HG03354 (cell line): ENCODE data around the gene MAP2K5.
"Not testable (repeated sequence)": the region's sequence is repeated elsewhere in the genome, so short reads cannot be mapped to it uniquely, and the experiment has no call there.

ENCODE experiments used
- ATAC-seq: cut with Tn5 transposase; IDR thresholded peaks from one replicate; pipeline ENCODE4 v1.9.1; 2021; ENCODE audit warnings: mild to moderate bottlenecking; ENCODE audit not compliant: unreplicated experiment, poor library complexity, severe bottlenecking

Gene MAP2K5

GRCh38 chr15:67587754-67588153, 45.3 kb downstream of the MAP2K5 start:
- no peak for ATAC-seq

- ATAC-seq = no peak
Measured at GRCh38 chr15:67590191-67590590, 47.7 kb downstream of the MAP2K5 start.

GRCh38 chr15:67592245-67592644, 49.7 kb downstream of the MAP2K5 start:
- ATAC-seq = no peak

GRCh38 chr15:67593562-67593961, 51.1 kb downstream of the MAP2K5 start:
- no peak for ATAC-seq

GRCh38 chr15:67594770-67595169, 52.3 kb downstream of the MAP2K5 start:
- ATAC-seq = no peak

- ATAC-seq = no peak
Measured at GRCh38 chr15:67595572-67595971, 53.1 kb downstream of the MAP2K5 start.

GRCh38 chr15:67601073-67601472, 58.6 kb downstream of the MAP2K5 start:
- ATAC-seq = no peak

GRCh38 chr15:67603063-67603462, 60.6 kb downstream of the MAP2K5 start:
- no peak for ATAC-seq

GRCh38 chr15:67605871-67606270, 63.4 kb downstream of the MAP2K5 start:
- no peak for ATAC-seq

- no peak for ATAC-seq
Measured at GRCh38 chr15:67606742-67607141, 64.2 kb downstream of the MAP2K5 start.

- no peak for ATAC-seq
Measured at GRCh38 chr15:67607329-67607728, 64.8 kb downstream of the MAP2K5 start.

GRCh38 chr15:67607959-67608637, 65.6 kb downstream of the MAP2K5 start:
- no peak for ATAC-seq

- no peak for ATAC-seq
Measured at GRCh38 chr15:67608638-67608959, 66.1 kb downstream of the MAP2K5 start.

GRCh38 chr15:67611370-67612369, 69.2 kb downstream of the MAP2K5 start:
- ATAC-seq = no peak

GRCh38 chr15:67613211-67613610, 70.7 kb downstream of the MAP2K5 start:
- no peak for ATAC-seq

GRCh38 chr15:67613708-67614107, 71.2 kb downstream of the MAP2K5 start:
- ATAC-seq = no peak

GRCh38 chr15:67615131-67615534, 72.6 kb downstream of the MAP2K5 start:
- ATAC-seq = not testable (repeated sequence)

GRCh38 chr15:67618297-67618696, 75.8 kb downstream of the MAP2K5 start:
- ATAC-seq = no peak

- no peak for ATAC-seq
Measured at GRCh38 chr15:67622110-67622509, 79.6 kb downstream of the MAP2K5 start.

GRCh38 chr15:67632261-67632660, 89.8 kb downstream of the MAP2K5 start:
- ATAC-seq = no peak

GRCh38 chr15:67635950-67636349, 93.4 kb downstream of the MAP2K5 start:
- not testable (repeated sequence) for ATAC-seq
